Measurements from ENCODE around the gene DMXL2.

DNA sequence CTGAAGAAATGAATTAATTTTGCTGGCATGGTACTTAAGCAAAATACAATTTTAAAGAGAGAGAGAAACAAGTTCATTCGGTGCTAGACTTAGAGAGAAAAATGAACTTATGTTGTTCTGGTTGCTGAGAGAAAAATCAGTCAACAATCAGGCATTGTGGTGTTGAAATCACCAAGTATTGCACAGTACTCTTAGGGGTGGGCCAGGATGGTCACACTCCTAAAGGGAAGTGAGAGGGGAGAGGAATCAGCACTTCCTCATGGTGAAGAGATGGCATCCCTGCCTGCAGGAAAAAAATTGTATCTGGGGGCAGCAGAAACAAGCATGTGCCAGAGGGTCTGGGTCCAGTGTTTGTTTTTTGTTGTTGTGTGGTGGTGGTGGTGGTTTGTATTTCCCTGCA, 7.0 kb upstream of the DMXL2 start:
- TF ChIP-seq GATA2 (IDR thresholded peaks at IDR 0.05; ENCODE audit: low read depth, low read length) (no peak), GATA3 (IDR thresholded peaks at IDR 0.05; ENCODE audit: low read depth, low read length) (no peak)
